Right lobe of liver (tissue), 6 donors: ENCODE results near the gene CYP2A13. TPM values are rescaled to one million over a fixed set of nuclear protein-coding genes. Genes with fewer than 3 reads are reported as not detected.
"Not testable (repeated sequence)": the region's sequence is repeated elsewhere in the genome, so short reads cannot be mapped to it uniquely, and the experiment has no call there.

ENCODE experiments used
- ATAC-seq, 4 donors: fragments of 200-7000 bp; cut with Tn5 transposase; one replicate each; pipeline ENCODE4 v1.9.1; 2020; ENCODE audit warnings: mild to moderate bottlenecking in 4 of 4, moderate library complexity in 4 of 4
- DNase-seq, 3 donors: peaks; one replicate each; pipeline ENCODE4 v3.0.0-alpha.2; 2020
- H3K27ac ChIP-seq, 3 donors: fragments of 200-600 bp; one replicate each; pipeline ENCODE4 v1.8.0; 2022
- H3K27me3 ChIP-seq, 2 donors: fragments of 200-600 bp; one replicate each; pipeline ENCODE4 v1.8.0; 2022
- H3K36me3 ChIP-seq, 4 donors: fragments of 200-600 bp; sonication (generic) in 1 of 4; one replicate each; pipeline versions ENCODE4 v1.5.1 to v1.8.0; 2017 to 2022; ENCODE audit warnings: control low read depth in 1 of 4
- H3K4me1 ChIP-seq, 4 donors: fragments of 200-600 bp; sonication (generic) in 1 of 4; one replicate each; pipeline versions ENCODE4 v1.5.1 to v1.8.0; 2017 to 2022; ENCODE audit warnings: control low read depth in 1 of 4
- H3K4me3 ChIP-seq, 3 donors: fragments of 200-600 bp; one replicate each; pipeline ENCODE4 v1.8.0; 2022
- H3K9me3 ChIP-seq, 4 donors: fragments of 200-600 bp; sonication (generic) in 1 of 4; one replicate each; pipeline versions ENCODE4 v1.5.1 to v1.8.0; 2017 to 2022; ENCODE audit warnings: control low read depth in 1 of 4
- CTCF ChIP-seq, 4 donors: fragments of 200-600 bp in 3 of 4; fragments of 450-650 bp in 1 of 4; IDR thresholded peaks; one replicate each; pipeline versions ENCODE4 v1.5.1 to v1.8.0; 2016 to 2022; ENCODE audit warnings: antibody characterized with exemption in 4 of 4, mild to moderate bottlenecking in 2 of 4
- POLR2A ChIP-seq: fragments of 450-650 bp; IDR thresholded peaks from one replicate; pipeline ENCODE4 v1.6.1; 2017; ENCODE audit warnings: antibody characterized with exemption, mild to moderate bottlenecking
- WGBS: methylation state at CpG from one replicate; pipeline ENCODE4 v1.1.6; 2018; ENCODE audit warnings: low coverage, low lambda C conversion rate; ENCODE audit not compliant: insufficient coverage; ENCODE audit errors: missing lambda C conversion rate; 5-methylcytosine and 5-hydroxymethylcytosine counted together
- intact Hi-C, 2 donors: fragments of 100-400 bp; cut with DNase I; formaldehyde crosslinking; loops; one replicate each; pipeline versions ENCODE4 v1.11.2 to v1.14.1; 2022
- total RNA-seq, 6 experiments: library from RNA; depleted of rRNA in 2 of 6; stranded (reverse); fragments of >200 nt in 2 of 6; fragmentation: NEBNext Ultra II Directional in 3 of 6; extraction: Animal tissue kit (Norgen Biotek cat#: 25700) in 3 of 6; gene quantifications; one replicate each; pipeline versions ENCODE4 v1.1.0 to v1.2.4, GENCODE V29; 2016 to 2023
- donor health status: DM: no; HTN: yes; CAD: no.
- donor health status: DM: no; HTN: no; CAD: no.
- donor health status: DM: no; HTN: no; CAD: no.
- donor health status: DM: no; HTN: yes; CAD: no.
- donor health status: DM: no; HTN: yes; CAD: no.

CYP2A13 gene
- total RNA-seq, 6 experiments from 2014 or later, result 0.73 to 15.8 (median 2.1) TPM; not detected in 3

- no peak overlapping the region for H3K4me3 ChIP-seq
- ATAC-seq (no peak), DNase-seq (no peak)
- no peaks in the 10 kb centered on the region for H3K9me3 ChIP-seq
- H3K27me3 ChIP-seq, result no peaks in the 10 kb centered on the region
- 93% methylated on average over 2 of the region's 8 CpGs for WGBS
- no peaks in the 10 kb centered on the region for H3K4me1 ChIP-seq
- H3K36me3 ChIP-seq, result no peaks in the 10 kb centered on the region
- TF ChIP-seq POLR2A (no peak), CTCF (IDR thresholded peaks at IDR 0.05) (no peak)
- H3K27ac ChIP-seq, result no peak overlapping the region
- intact Hi-C loops, result no loop called here
These were observed 28.0 kb downstream of the CYP2A13 start for GRCh38 chr19:41116261-41116660.

GRCh38 chr19:41120929-41121911, 33.0 kb downstream of the CYP2A13 start:
- H3K27me3 ChIP-seq, H3K36me3 ChIP-seq, DNase-seq, H3K9me3 ChIP-seq, H3K27ac ChIP-seq, intact Hi-C loops, H3K4me1 ChIP-seq, H3K4me3 ChIP-seq: not testable (repeated sequence)
- WGBS, result 77% methylated on average over 25 of the region's 41 CpGs
- ATAC-seq, result peak in 3 of 4 donors; percentile 11 to 43 (median 17)

- H3K27ac ChIP-seq, H3K27me3 ChIP-seq, intact Hi-C loops, H3K36me3 ChIP-seq, H3K9me3 ChIP-seq, DNase-seq, ATAC-seq, H3K4me3 ChIP-seq: not testable (repeated sequence)
- H3K4me1 ChIP-seq, result peaks cover 0 to 11% (median 2%) of the 10 kb centered on the region in 4 donors
- WGBS, result 93% methylated on average over 4 of the region's 13 CpGs
These were observed 34.6 kb downstream of the CYP2A13 start for GRCh38 chr19:41122846-41123245.

GRCh38 chr19:41123716-41124294, 35.6 kb downstream of the CYP2A13 start:
- 90% methylated on average over 9 of the region's 11 CpGs for WGBS
- DNase-seq (no peak), ATAC-seq (no peak)
- Histone ChIP-seq H3K4me1 (peaks cover 0 to 11% (median 2%) of the 10 kb centered on the region in 4 donors), H3K9me3 (no peaks in the 10 kb centered on the region), H3K27ac (no peak overlapping the region), H3K27me3 (no peaks in the 10 kb centered on the region), H3K4me3 (no peak overlapping the region), H3K36me3 (no peaks in the 10 kb centered on the region)
- TF ChIP-seq CTCF (IDR thresholded peaks at IDR 0.05) (no peak), POLR2A (no peak)
- intact Hi-C loops, result no loop called here

GRCh38 chr19:41126765-41127203, 38.5 kb downstream of the CYP2A13 start:
- intact Hi-C loops, H3K36me3 ChIP-seq, H3K27me3 ChIP-seq, H3K4me3 ChIP-seq, H3K27ac ChIP-seq, DNase-seq, H3K9me3 ChIP-seq: not testable (repeated sequence)
- peak in 2 of 4 donors; percentile 35 to 40 for ATAC-seq
- peak; percentile 35 to 73 (median 68) for TF ChIP-seq CTCF (IDR thresholded peaks at IDR 0.05)
- H3K4me1 ChIP-seq, result peaks cover 0 to 11% (median 2%) of the 10 kb centered on the region in 4 donors
- WGBS, result 40% methylated on average over 2 of the region's 2 CpGs

GRCh38 chr19:41127362-41127761, 39.1 kb downstream of the CYP2A13 start:
- H3K4me3 ChIP-seq, H3K27ac ChIP-seq, DNase-seq, intact Hi-C loops, ATAC-seq, H3K36me3 ChIP-seq, H3K27me3 ChIP-seq, H3K9me3 ChIP-seq: not testable (repeated sequence)
- 68% methylated on average over 7 of the region's 7 CpGs for WGBS
- peaks cover 0 to 11% (median 2%) of the 10 kb centered on the region in 4 donors for H3K4me1 ChIP-seq
